ENCODE results near the gene PCNP. TPM values are rescaled to one million over a fixed set of nuclear protein-coding genes. Genes with fewer than 3 reads are reported as not detected.

Gene PCNP
- total and polyA plus RNA-seq, 9 of the 15 experiments (the other 6 are each of a cell fraction or from before 2014, with no cell fraction given), result 54.3 to 170 (median 150) TPM

DNA sequence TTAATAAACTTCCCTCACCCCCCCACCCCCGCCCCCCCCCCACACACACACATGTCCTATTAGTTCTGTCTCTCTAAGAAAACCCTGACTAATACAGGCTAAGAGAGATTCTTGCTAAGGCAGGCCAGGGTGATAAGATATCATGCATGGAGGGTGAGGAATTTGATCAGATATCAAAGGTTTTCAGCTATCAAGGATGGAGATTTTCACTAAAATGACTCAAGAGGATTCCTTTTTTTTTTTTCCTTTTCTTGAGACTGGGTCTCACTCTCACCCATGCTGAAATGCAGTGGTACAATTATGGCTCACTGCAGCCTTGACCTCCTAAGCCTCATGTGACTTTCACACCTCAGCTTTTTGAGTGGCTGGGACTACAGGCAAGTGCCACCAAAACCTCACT lies 46.1 kb upstream of the PCNP start:
- no peak for TF ChIP-seq SMARCA4 (IDR thresholded peaks at IDR 0.05)
- TF ChIP-seq TBL1XR1 (IDR thresholded peaks at IDR 0.05; ENCODE audit: low read length in 2 of 2), result no peak
- TF ChIP-seq BCOR (IDR thresholded peaks at IDR 0.05), result no peak
- no peak for TF ChIP-seq CTBP1 (IDR thresholded peaks at IDR 0.05; ENCODE audit: borderline replicate concordance)
- no peak for TF ChIP-seq ZBTB5 (IDR thresholded peaks at IDR 0.05)
- no peak for TF ChIP-seq SOX6 (IDR thresholded peaks at IDR 0.05)
- no peak for TF ChIP-seq TCFL5 (CRISPR knock-in tag; conservative IDR thresholded peaks at IDR 0.05)
- no peak for TF ChIP-seq ZFP36 (IDR thresholded peaks at IDR 0.05; ENCODE audit: low read depth, low read length, partially characterized antibody)
- no peak for TF ChIP-seq ZFP1 (CRISPR knock-in tag; IDR thresholded peaks at IDR 0.05)
- no peak for TF ChIP-seq ZNF3 (CRISPR knock-in tag; IDR thresholded peaks at IDR 0.05)
- no peak for TF ChIP-seq ZNF589 (CRISPR knock-in tag; IDR thresholded peaks at IDR 0.05; ENCODE audit: low read depth)
- no peak for TF ChIP-seq SETDB1 (IDR thresholded peaks at IDR 0.05; ENCODE audit: low read length)
- no peak for TF ChIP-seq BRCA1 (IDR thresholded peaks at IDR 0.05)
- TF ChIP-seq BRCA1 (CRISPR knock-in tag; IDR thresholded peaks at IDR 0.05), result no peak
- no peak for TF ChIP-seq RUNX1 (IDR thresholded peaks at IDR 0.05; ENCODE audit: low read depth)
- no peak for TF ChIP-seq ZNF609 (CRISPR knock-in tag; IDR thresholded peaks at IDR 0.05; ENCODE audit: borderline replicate concordance)
- no peak for TF ChIP-seq MAFF (IDR thresholded peaks at IDR 0.05; ENCODE audit: low read length)
- no peak for TF ChIP-seq ZNF239 (CRISPR knock-in tag; IDR thresholded peaks at IDR 0.05)
- no peak for TF ChIP-seq SAP30 (IDR thresholded peaks at IDR 0.05; ENCODE audit: borderline replicate concordance, insufficient read depth, low read depth, low read length, poor library complexity, severe bottlenecking)
- no peaks in the 10 kb centered on the region for H3K27me3 ChIP-seq (ENCODE audit: control insufficient read depth in 2 of 2, insufficient read depth in 2 of 2, low read length in 2 of 2)
- H3K4me1 ChIP-seq (replicated peaks in 1 of 2; ENCODE audit: control insufficient read depth in 2 of 2, insufficient read depth in 2 of 2, low read length in 2 of 2), result peaks cover 10 to 45% of the 10 kb centered on the region in 2 experiments; a peak in 4 of 5 replicates
- H3K9me3 ChIP-seq (replicated peaks; ENCODE audit: control insufficient read depth, insufficient read depth, low read depth, low read length), result 0 out of 2 replicates have a peak, but pooled peaks cover 2% of the 10 kb centered on the region
- no peak overlapping the region for H3K4me2 ChIP-seq (ENCODE audit: insufficient read depth, low read length)
- POLR2A ChIA-PET, result interaction anchor here (0.7 kb wide), 1 partner anchor 1136 kb away, joined by 3 read pairs; no protein-coding TSS in a partner anchor
- H2AFZ ChIP-seq (ENCODE audit: low read depth, low read length), result no peak overlapping the region
- WGBS (ENCODE audit: insufficient coverage, low coverage, missing lambda C conversion rate), result no CpG with 5 or more reads among the region's 1 CpG
- H3K9me1 ChIP-seq (ENCODE audit: control insufficient read depth, insufficient read depth, low read length), result no peaks in the 10 kb centered on the region
- BruUV-seq (replicated peaks), result no TSS peak
- FAIRE-seq (no peak), DNase-seq (ENCODE audit: extremely low read depth in 1 of 4, low spot score in 3 of 4) (no peak), ATAC-seq (no peak)
- no peak overlapping the region for H3K4me3 ChIP-seq
- no peaks in the 10 kb centered on the region for H4K20me1 ChIP-seq (replicated peaks; ENCODE audit: control insufficient read depth, insufficient read depth, low read length)
- intact Hi-C loops (cut with micrococcal nuclease), result no loop called here
- no peaks in the 10 kb centered on the region for H3K79me2 ChIP-seq (ENCODE audit: control insufficient read depth, insufficient read depth, low read length)
- in situ Hi-C loops (cut with MboI), result no loop called here
- H3K36me3 ChIP-seq (ENCODE audit: control insufficient read depth, insufficient read depth, low read length), result no peaks in the 10 kb centered on the region
- H3K9ac ChIP-seq (ENCODE audit: insufficient read depth in 1 of 2, low read depth in 2 of 2, low read length in 2 of 2), result no peak overlapping the region
- H3K27ac ChIP-seq (ENCODE audit: extremely low read depth, low read depth, low read length), result no peak overlapping the region
- CTCF ChIA-PET (ENCODE audit: low intra/inter-chr PET ratio), result no interaction called here

All from K562 (cell line).